Progenitor cell of endocrine pancreas (in vitro differentiated cells): Measurements from ENCODE around the gene TMEM132D. TPM values are rescaled to one million over a fixed set of nuclear protein-coding genes. Genes with fewer than 3 reads are reported as not detected.

Experiments
- DNase-seq: peaks from one replicate; pipeline ENCODE4 v3.0.0; 2021; ENCODE audit warnings: low spot score; ENCODE audit not compliant: unreplicated experiment
- H3K27ac Mint-ChIP-seq: 2 replicates; pipeline ENCODE4 v1.8.0; 2021; ENCODE audit warnings: mild to moderate bottlenecking, moderate library complexity, mixed read lengths
- H3K27me3 Mint-ChIP-seq: 2 replicates; pipeline ENCODE4 v1.8.0; 2021; ENCODE audit warnings: mixed read lengths
- H3K36me3 Mint-ChIP-seq: 2 replicates; pipeline ENCODE4 v1.8.0; 2022; ENCODE audit warnings: mixed read lengths; ENCODE audit not compliant: insufficient read depth
- H3K4me1 Mint-ChIP-seq: 2 replicates; pipeline ENCODE4 v1.8.0; 2021; ENCODE audit warnings: low read depth, mixed read lengths
- H3K4me3 Mint-ChIP-seq: 2 replicates; pipeline ENCODE4 v1.8.0; 2021; ENCODE audit warnings: low read depth, mild to moderate bottlenecking, moderate library complexity, mixed read lengths
- H3K9me3 Mint-ChIP-seq: 2 replicates; pipeline ENCODE4 v1.8.0; 2021; ENCODE audit warnings: low read depth, mixed read lengths
- total RNA-seq: library from RNA; stranded (reverse); gene quantifications from 2 replicates; pipeline ENCODE4 v1.2.1, GENCODE V29; 2021
- TF ChIP-seq, protein P1 (sequence below): fragments of 200-600 bp; sonication (generic); IDR thresholded peaks from one replicate; pipeline ENCODE4 v1.5.0; 2021; ENCODE audit warnings: antibody characterized with exemption, mild to moderate bottlenecking; ENCODE audit not compliant: unreplicated experiment

Gene TMEM132D
- total RNA-seq, 1 donor from 2014 or later: 0.46 TPM

DNA sequence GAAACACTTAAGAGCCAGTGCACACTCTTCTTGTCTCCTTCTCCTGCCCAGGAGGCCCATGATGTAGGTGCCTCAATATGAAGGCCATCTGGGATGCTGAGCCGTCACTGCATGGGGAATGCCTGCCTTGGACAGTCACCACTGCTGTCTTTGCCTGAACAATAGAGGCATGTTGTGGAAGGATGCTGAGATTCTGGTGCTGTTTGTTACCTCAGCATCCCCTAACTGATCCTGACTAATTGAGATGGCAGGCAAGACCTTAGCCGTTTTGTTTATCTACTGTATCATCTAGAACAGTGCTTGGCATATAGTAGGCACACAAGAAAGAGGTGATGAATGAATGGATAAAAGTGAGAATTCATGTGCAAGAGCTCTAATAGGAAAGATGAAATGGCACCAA lies 797.1 kb downstream of the TMEM132D start:
- no peak overlapping the region for H3K4me3 Mint-ChIP-seq
- peaks cover 10% of the 10 kb centered on the region for H3K27me3 Mint-ChIP-seq
- H3K36me3 Mint-ChIP-seq: no peaks in the 10 kb centered on the region
- no peaks in the 10 kb centered on the region for H3K9me3 Mint-ChIP-seq
- no peak for DNase-seq
- no peaks in the 10 kb centered on the region for H3K4me1 Mint-ChIP-seq
- TF ChIP-seq, protein P1, sequence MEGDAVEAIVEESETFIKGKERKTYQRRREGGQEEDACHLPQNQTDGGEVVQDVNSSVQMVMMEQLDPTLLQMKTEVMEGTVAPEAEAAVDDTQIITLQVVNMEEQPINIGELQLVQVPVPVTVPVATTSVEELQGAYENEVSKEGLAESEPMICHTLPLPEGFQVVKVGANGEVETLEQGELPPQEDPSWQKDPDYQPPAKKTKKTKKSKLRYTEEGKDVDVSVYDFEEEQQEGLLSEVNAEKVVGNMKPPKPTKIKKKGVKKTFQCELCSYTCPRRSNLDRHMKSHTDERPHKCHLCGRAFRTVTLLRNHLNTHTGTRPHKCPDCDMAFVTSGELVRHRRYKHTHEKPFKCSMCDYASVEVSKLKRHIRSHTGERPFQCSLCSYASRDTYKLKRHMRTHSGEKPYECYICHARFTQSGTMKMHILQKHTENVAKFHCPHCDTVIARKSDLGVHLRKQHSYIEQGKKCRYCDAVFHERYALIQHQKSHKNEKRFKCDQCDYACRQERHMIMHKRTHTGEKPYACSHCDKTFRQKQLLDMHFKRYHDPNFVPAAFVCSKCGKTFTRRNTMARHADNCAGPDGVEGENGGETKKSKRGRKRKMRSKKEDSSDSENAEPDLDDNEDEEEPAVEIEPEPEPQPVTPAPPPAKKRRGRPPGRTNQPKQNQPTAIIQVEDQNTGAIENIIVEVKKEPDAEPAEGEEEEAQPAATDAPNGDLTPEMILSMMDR: no peak
- H3K27ac Mint-ChIP-seq: no peak overlapping the region

DNA sequence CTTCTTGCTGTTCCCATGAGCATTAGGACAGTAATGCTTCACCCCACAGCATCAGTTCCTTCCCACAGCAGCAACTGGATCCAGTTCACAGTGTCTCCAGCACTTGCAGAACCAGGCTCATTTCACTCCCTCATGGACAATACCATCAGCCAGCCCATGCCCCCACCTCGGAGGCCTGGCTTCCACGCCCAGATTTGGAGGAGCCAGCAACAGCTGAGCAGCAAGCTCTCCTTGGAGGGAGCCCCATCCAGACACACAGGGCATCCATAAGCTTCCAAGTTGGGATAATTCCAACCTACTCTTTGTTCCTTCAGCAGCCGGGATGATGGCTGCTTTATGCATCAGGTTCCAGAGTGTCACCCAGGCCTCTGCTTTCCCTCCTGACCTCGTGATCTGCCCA lies 800.6 kb downstream of the TMEM132D start:
- no peaks in the 10 kb centered on the region for H3K36me3 Mint-ChIP-seq
- no peaks in the 10 kb centered on the region for H3K4me1 Mint-ChIP-seq
- H3K27me3 Mint-ChIP-seq: peaks cover 2% of the 10 kb centered on the region
- DNase-seq: no peak
- no peak overlapping the region for H3K27ac Mint-ChIP-seq
- TF ChIP-seq, protein P1: no peak
- H3K9me3 Mint-ChIP-seq: no peaks in the 10 kb centered on the region
- H3K4me3 Mint-ChIP-seq: no peak overlapping the region

DNA sequence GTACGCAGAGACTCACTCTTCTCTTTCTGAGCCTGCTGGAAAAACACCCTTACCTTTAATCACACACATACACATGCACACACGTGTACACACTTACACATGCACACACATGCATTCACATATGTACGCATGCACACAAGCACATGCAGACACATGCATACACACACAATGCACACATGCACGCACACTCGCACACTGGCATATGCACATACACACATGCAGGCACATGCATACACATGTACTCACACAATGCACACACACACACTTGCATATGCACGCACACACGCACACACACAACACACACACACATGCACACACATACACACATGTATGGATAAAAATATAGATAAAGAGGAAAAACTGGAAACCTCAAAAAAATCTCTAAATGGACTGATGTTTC lies 801.6 kb downstream of the TMEM132D start:
- Mint-ChIP-seq H3K4me3 (no peak overlapping the region), H3K9me3 (no peaks in the 10 kb centered on the region), H3K27me3 (peaks cover 2% of the 10 kb centered on the region), H3K27ac (no peak overlapping the region), H3K4me1 (no peaks in the 10 kb centered on the region), H3K36me3 (no peaks in the 10 kb centered on the region)
- DNase-seq: no peak
- TF ChIP-seq, protein P1: no peak

DNA sequence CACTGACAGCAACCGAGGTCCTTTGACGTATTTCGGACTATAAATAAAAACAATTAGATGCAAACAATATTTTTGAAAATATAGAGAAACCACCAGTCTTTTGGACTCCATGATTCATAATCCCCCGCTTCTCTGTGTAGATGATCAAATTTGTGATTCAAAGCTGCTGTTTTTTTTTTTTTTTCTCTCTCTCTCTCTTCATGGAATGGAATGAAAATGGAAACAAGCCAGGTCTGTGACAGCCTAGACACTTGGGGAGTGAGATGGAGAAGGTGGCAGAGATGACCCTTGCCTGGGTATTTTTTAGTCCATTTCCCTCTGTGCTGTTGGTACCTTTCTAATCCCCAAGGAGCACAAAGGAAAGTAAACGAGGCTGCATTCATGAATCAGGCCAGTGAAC lies 802.0 kb downstream of the TMEM132D start:
- TF ChIP-seq, protein P1: no peak
- no peak overlapping the region for H3K4me3 Mint-ChIP-seq
- no peaks in the 10 kb centered on the region for H3K4me1 Mint-ChIP-seq
- no peak overlapping the region for H3K27ac Mint-ChIP-seq
- no peaks in the 10 kb centered on the region for H3K36me3 Mint-ChIP-seq
- no peak for DNase-seq
- H3K27me3 Mint-ChIP-seq: peaks cover 2% of the 10 kb centered on the region
- H3K9me3 Mint-ChIP-seq: no peaks in the 10 kb centered on the region

DNA sequence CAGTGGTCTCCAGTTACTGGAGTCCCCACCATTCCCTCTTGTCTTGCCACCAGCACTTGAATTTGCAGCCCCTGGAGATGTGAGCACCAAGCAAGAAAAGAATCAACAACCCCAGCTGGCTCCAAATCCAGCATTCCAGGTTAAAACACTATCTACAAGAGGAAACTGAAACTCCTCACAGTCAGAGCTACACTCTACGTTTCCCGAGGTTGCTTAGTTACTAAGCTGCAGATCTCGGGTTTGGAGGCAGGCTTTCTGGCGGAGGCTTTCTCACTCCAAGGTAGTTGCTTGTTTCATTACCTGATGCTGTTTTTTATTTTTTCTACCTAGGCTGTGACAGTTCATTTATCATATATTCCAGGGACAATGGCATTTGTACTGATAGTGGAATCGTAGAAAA lies 802.4 kb downstream of the TMEM132D start:
- Mint-ChIP-seq H3K9me3 (no peaks in the 10 kb centered on the region), H3K27ac (no peak overlapping the region), H3K36me3 (no peaks in the 10 kb centered on the region), H3K27me3 (peaks cover 2% of the 10 kb centered on the region), H3K4me1 (no peaks in the 10 kb centered on the region), H3K4me3 (no peak overlapping the region)
- TF ChIP-seq, protein P1: no peak
- DNase-seq: no peak

DNA sequence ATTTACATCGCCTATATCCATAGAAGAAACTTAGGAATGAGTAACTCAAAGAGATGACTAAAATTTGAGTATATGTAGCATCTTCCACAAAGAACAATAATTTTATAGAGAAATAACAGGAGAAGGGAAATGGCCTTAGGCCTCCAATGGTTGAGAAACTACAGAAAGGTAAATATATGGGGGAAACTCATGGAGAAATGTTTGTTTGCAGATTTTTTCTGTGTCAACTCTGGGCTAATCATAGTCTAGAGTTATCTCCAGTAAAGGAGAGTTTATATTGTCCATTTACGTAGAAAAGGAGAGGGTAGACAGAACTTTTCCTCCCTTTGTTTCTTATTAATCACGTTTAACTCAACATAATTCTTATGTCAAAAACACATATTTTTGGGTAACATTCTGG lies 806.4 kb downstream of the TMEM132D start:
- Mint-ChIP-seq H3K36me3 (no peaks in the 10 kb centered on the region), H3K27me3 (no peaks in the 10 kb centered on the region), H3K4me3 (no peak overlapping the region), H3K27ac (no peak overlapping the region), H3K4me1 (no peaks in the 10 kb centered on the region), H3K9me3 (no peaks in the 10 kb centered on the region)
- TF ChIP-seq, protein P1: no peak
- no peak for DNase-seq
